Peyer's patch (tissue), 4 donors: ENCODE measurements around the gene ZNF3. TPM values are rescaled to one million over a fixed set of nuclear protein-coding genes. Genes with fewer than 3 reads are reported as not detected.

Experiments used
- DNase-seq, 3 donors: peaks; one replicate each; pipeline ENCODE4 v3.0.0-alpha.2; 2017 to 2019
- H3K27ac ChIP-seq, 4 donors: fragments of 200-600 bp; sonication (generic); one replicate each; pipeline ENCODE4 v1.5.1; 2016 to 2019
- H3K27me3 ChIP-seq, 2 donors: fragments of 200-600 bp; sonication (generic); one replicate each; pipeline ENCODE4 v1.5.1; 2019
- H3K36me3 ChIP-seq, 3 donors: fragments of 200-600 bp; sonication (generic); one replicate each; pipeline ENCODE4 v1.5.1; 2016 to 2019
- H3K4me1 ChIP-seq, 4 donors: fragments of 200-600 bp; sonication (generic); one replicate each; pipeline ENCODE4 v1.5.1; 2016 to 2019
- H3K4me3 ChIP-seq, 4 donors: fragments of 200-600 bp; sonication (generic); 1 replicate in 3 of 4; 2 replicates in 1 of 4; pipeline ENCODE4 v1.5.1; 2016 to 2019; ENCODE audit warnings: mild to moderate bottlenecking in 1 of 4
- H3K9me3 ChIP-seq, 4 donors: fragments of 200-600 bp; sonication (generic); one replicate each; pipeline ENCODE4 v1.5.1; 2016 to 2019; ENCODE audit warnings: mild to moderate bottlenecking in 1 of 4
- POLR2A ChIP-seq, 2 donors: fragments of 450-650 bp; IDR thresholded peaks; one replicate each; pipeline ENCODE4 v1.5.1; 2017; ENCODE audit warnings: antibody characterized with exemption in 2 of 2, mild to moderate bottlenecking in 2 of 2, moderate library complexity in 2 of 2
- total RNA-seq, 4 donors: library from RNA; depleted of rRNA; stranded (reverse); fragments of >200 nt; gene quantifications; one replicate each; pipeline ENCODE4 v1.1.0, GENCODE V29; 2016
- TF ChIP-seq, protein P1 (sequence below), 6 experiments: fragments of 450-650 bp in 4 of 6; fragments of 200-600 bp in 2 of 6; sonication (generic) in 1 of 6; IDR thresholded peaks; one replicate each; pipeline ENCODE4 v1.5.1; 2017 to 2019; ENCODE audit warnings: antibody characterized with exemption in 6 of 6, mild to moderate bottlenecking in 3 of 6, moderate library complexity in 1 of 6

ZNF3 gene
- total RNA-seq, 4 donors from 2014 or later: 52.8 to 93.8 (median 67.8) TPM

DNA sequence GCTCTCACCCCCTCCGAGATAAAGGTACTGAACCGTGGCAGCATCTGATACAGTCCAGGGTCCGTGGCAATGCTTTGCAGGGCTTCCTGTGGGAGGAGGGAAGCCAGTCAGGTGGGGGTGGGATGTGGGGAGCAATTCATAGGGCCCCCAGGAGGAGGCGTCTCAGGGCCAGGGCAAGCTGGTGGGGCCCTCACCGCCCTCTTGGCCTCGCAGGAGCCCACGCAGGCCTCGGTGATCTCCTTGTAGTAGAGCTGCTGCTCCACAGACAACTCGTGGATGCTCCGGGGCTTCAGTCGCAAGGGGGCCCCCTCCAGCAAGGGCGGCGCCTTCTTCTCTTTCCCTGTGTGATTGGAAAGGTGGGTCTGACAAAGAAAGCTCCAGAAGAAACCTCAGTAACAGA is 30.4 kb upstream of the ZNF3 start:
- Histone ChIP-seq H3K4me3 (no peak overlapping the region), H3K27me3 (no peaks in the 10 kb centered on the region), H3K4me1 (no peaks in the 10 kb centered on the region), H3K27ac (no peak overlapping the region), H3K9me3 (no peaks in the 10 kb centered on the region), H3K36me3 (peaks cover 0 to 73% (median 0%) of the 10 kb centered on the region in 3 donors)
- TF ChIP-seq, protein P1, sequence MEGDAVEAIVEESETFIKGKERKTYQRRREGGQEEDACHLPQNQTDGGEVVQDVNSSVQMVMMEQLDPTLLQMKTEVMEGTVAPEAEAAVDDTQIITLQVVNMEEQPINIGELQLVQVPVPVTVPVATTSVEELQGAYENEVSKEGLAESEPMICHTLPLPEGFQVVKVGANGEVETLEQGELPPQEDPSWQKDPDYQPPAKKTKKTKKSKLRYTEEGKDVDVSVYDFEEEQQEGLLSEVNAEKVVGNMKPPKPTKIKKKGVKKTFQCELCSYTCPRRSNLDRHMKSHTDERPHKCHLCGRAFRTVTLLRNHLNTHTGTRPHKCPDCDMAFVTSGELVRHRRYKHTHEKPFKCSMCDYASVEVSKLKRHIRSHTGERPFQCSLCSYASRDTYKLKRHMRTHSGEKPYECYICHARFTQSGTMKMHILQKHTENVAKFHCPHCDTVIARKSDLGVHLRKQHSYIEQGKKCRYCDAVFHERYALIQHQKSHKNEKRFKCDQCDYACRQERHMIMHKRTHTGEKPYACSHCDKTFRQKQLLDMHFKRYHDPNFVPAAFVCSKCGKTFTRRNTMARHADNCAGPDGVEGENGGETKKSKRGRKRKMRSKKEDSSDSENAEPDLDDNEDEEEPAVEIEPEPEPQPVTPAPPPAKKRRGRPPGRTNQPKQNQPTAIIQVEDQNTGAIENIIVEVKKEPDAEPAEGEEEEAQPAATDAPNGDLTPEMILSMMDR (IDR thresholded peaks at IDR 0.05): no peak
- no peak for TF ChIP-seq POLR2A (IDR thresholded peaks at IDR 0.05)
- no peak for DNase-seq

- TF ChIP-seq POLR2A (IDR thresholded peaks at IDR 0.05): no peak
- TF ChIP-seq, protein P1 (IDR thresholded peaks at IDR 0.05): no peak
- H3K4me1 ChIP-seq: no peaks in the 10 kb centered on the region
- H3K36me3 ChIP-seq: peaks cover 0 to 81% (median 0%) of the 10 kb centered on the region in 3 donors
- H3K27me3 ChIP-seq: no peaks in the 10 kb centered on the region
- H3K4me3 ChIP-seq: no peak overlapping the region
- H3K27ac ChIP-seq: no peak overlapping the region
- no peak for DNase-seq
- no peaks in the 10 kb centered on the region for H3K9me3 ChIP-seq
Observed at GRCh38 chr7:100111156-100111555, 29.6 kb upstream of the ZNF3 start.

DNA sequence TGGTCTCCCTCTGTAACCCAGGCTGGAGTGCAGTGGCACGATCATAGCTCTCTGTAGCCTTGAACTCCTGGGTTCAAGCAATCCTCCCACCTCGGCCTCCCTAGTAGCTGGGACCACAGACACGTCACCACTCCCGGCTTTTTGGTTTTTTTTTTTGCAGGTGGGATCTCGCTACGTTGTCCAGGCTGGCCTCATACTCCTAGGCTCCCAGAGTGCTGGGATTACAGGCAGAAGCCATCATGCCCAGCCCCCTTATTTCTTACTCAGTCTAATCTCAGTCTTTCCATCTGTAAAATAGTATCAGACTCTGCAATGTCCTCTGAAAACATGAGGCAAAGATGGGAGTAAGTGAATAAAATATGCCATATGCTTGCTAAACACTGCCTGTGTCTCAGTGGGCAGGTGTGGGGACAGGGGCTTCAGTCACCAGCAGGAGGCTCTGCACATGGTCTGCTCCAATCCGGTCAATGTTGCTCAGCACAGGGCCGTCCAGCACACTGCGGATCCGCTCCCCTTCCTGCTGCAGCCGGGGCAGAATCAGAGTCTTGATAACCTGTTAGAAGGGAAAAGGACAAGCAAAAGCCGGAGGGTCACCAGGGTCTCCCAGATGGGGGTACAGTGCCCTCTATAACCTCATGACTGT is 28.1 kb upstream of the ZNF3 start:
- Histone ChIP-seq H3K27ac (no peak overlapping the region), H3K4me3 (no peak overlapping the region), H3K36me3 (peaks cover 0 to 94% (median 0%) of the 10 kb centered on the region in 3 donors), H3K27me3 (no peaks in the 10 kb centered on the region), H3K9me3 (no peaks in the 10 kb centered on the region), H3K4me1 (no peaks in the 10 kb centered on the region)
- TF ChIP-seq, protein P1 (IDR thresholded peaks at IDR 0.05): no peak
- no peak for TF ChIP-seq POLR2A (IDR thresholded peaks at IDR 0.05)
- DNase-seq: no peak

- TF ChIP-seq, protein P1 (IDR thresholded peaks at IDR 0.05): no peak
- TF ChIP-seq POLR2A (IDR thresholded peaks at IDR 0.05): no peak
- peaks cover 0 to 93% (median 0%) of the 10 kb centered on the region in 3 donors for H3K36me3 ChIP-seq
Observed at GRCh38 chr7:100107890-100108289, 26.4 kb upstream of the ZNF3 start.

DNA sequence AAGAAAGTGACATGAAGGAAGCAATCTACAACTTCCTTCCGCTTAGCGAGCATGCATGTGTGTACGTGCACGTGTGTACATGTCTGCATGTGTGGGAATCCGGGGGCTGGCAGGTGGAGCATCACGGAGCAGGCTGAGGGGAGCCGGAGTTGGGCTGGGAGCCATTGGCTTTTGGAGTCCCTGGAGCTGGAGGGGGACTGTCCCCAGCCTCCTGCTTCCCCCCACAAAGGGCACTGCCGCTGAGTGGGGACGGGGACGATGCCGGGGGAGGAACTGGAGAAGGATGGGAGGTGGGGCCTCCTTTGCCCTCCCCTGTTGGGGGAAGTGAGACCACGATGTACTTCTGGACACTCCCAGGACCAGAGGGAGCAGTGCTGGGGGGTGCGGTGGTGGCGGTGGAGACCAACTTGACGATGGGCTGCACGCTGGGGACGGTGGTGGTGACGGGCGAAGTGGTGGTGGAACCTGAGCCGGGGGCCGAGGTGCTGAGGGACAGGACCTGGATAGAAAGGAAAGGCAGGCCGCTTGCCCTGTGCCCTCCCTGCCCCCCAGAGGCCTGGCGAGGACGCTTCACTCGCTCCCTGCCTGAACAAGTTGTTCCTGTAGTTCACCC is 25.7 kb upstream of the ZNF3 start:
- Histone ChIP-seq H3K4me1 (peaks cover 0 to 6% (median 1%) of the 10 kb centered on the region in 4 donors), H3K36me3 (peaks cover 0 to 87% (median 0%) of the 10 kb centered on the region in 3 donors), H3K27ac (no peak overlapping the region), H3K9me3 (no peaks in the 10 kb centered on the region), H3K4me3 (no peak overlapping the region), H3K27me3 (no peaks in the 10 kb centered on the region)
- TF ChIP-seq POLR2A (IDR thresholded peaks at IDR 0.05): no peak
- TF ChIP-seq, protein P1 (IDR thresholded peaks at IDR 0.05): no peak
- no peak for DNase-seq

More at GRCh38 chr7:100107890-100108289, 26.4 kb upstream of the ZNF3 start:
- Histone ChIP-seq H3K9me3 (no peaks in the 10 kb centered on the region), H3K27ac (no peak overlapping the region), H3K4me1 (no peaks in the 10 kb centered on the region), H3K4me3 (no peak overlapping the region), H3K27me3 (no peaks in the 10 kb centered on the region)
- no peak for DNase-seq
